HUES64 (cell line): ENCODE measurements around the gene LRR1.
A peak's percentile ranks its signal among the peaks of the same experiment; 100 is the strongest.
"Not testable (repeated sequence)": the region's sequence is repeated elsewhere in the genome, so short reads cannot be mapped to it uniquely, and the experiment has no call there.

ENCODE experiments used
- H3K27ac ChIP-seq: 2 replicates; pipeline ENCODE4 v1.7.0; 2013; ENCODE audit warnings: low read depth, low read length, inconsistent platforms
- H3K27me3 ChIP-seq: 2 replicates; pipeline ENCODE4 v1.6.1; 2013; ENCODE audit warnings: mild to moderate bottlenecking, low read length; ENCODE audit not compliant: insufficient read depth
- H3K36me3 ChIP-seq: 2 replicates; pipeline ENCODE4 v1.6.1; 2013; ENCODE audit warnings: mild to moderate bottlenecking, low read length; ENCODE audit not compliant: insufficient read depth
- H3K4me1 ChIP-seq: 2 replicates; pipeline ENCODE4 v1.6.1; 2013; ENCODE audit warnings: mild to moderate bottlenecking, low read length, moderate library complexity; ENCODE audit not compliant: insufficient read depth
- H3K4me3 ChIP-seq: 2 replicates; pipeline ENCODE4 v1.5.1; 2013; ENCODE audit warnings: mild to moderate bottlenecking, low read length, moderate library complexity
- H3K9ac ChIP-seq: 2 replicates; pipeline ENCODE4 v1.6.1; 2013; ENCODE audit warnings: mild to moderate bottlenecking, low read depth, low read length
- H3K9me3 ChIP-seq: 2 replicates; pipeline ENCODE4 v1.6.1; 2013; ENCODE audit warnings: low read depth, low read length; ENCODE audit not compliant: insufficient read depth
- WGBS: fragments of 150-250, 120-280 bp; methylation state at CpG from one replicate; pipeline ENCODE4 v1.1.7; 2013; ENCODE audit warnings: missing lambda C conversion rate; 5-methylcytosine and 5-hydroxymethylcytosine counted together

Gene LRR1

DNA sequence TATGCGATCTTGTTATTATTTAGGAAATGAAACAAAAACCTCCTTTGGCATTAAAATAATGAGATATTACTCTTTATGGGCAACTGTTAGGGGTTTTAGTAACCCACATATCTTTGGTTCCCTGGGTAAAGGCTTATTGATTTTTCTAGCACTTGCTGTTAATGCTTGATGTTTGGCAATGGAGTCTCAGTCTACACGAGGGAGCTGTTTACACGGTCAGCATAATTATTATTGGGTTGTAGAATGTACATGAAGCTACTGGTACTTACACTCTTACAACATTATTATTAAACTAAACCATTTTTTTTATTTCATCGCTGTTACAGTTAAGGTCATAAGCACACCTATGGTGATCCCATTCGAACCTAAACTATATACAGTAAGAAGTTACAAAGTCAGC is 24.7 kb upstream of the LRR1 start:
- Histone ChIP-seq H3K9ac (no peak overlapping the region), H3K27me3 (no peaks in the 10 kb centered on the region), H3K9me3 (no peaks in the 10 kb centered on the region), H3K4me1 (no peaks in the 10 kb centered on the region), H3K4me3 (no peak overlapping the region), H3K36me3 (peaks cover 55% of the 10 kb centered on the region), H3K27ac (no peak overlapping the region)
- WGBS, result 90% methylated on average over 3 of the region's 5 CpGs

DNA sequence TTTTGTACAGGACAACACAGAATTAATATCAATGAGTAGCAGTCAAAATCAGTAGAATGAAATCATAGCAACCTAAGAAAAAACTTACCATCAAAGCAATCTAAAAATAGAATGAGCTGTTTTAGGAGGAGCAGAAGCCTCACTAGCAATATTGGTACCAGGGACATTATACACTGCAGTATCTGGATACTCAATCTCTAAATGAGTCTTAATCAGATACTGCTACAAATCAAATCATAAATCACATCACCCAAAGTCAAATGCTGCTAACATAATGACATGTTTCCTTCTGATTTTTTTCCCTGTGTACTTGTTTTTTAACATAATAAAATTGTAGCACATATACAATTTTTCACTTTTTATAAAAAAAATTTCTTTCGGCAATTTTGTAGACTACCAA is 20.6 kb upstream of the LRR1 start:
- peaks cover 61% of the 10 kb centered on the region for H3K36me3 ChIP-seq
- H3K4me1 ChIP-seq, result 0 out of 2 replicates have a peak, but pooled peaks cover 8% of the 10 kb centered on the region
- no peak overlapping the region for H3K9ac ChIP-seq
- no peaks in the 10 kb centered on the region for H3K27me3 ChIP-seq
- H3K9me3 ChIP-seq, result no peaks in the 10 kb centered on the region
- 100% methylated on average over 1 of the region's 1 CpG for WGBS
- H3K4me3 ChIP-seq, result no peak overlapping the region
- no peak overlapping the region for H3K27ac ChIP-seq

DNA sequence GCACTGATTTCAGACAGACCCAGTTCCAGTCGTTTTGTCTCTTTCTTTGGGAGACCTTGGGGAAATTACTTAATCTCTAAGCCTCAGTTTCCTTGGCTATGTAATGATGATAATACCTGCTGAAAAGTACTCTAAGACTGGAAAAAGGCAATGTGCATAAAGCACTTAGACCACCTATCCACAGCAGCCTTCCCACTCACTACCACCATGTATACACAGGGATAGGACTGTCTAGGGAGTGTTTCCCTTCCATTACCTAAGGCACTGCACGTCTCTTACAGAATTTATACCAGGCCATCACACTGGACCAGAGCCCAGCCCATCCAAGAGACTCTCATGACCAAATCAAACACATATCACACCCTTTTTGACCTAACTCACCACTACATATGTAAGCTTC is 18.9 kb upstream of the LRR1 start:
- no peaks in the 10 kb centered on the region for H3K9me3 ChIP-seq
- H3K27ac ChIP-seq, result 0 out of 2 replicates have a peak overlapping the region, but pooled peaks have one; percentile 9
- no peak overlapping the region for H3K4me3 ChIP-seq
- peaks cover 18% of the 10 kb centered on the region; the same call in 1 of the 2 replicates for H3K4me1 ChIP-seq
- peaks cover 63% of the 10 kb centered on the region for H3K36me3 ChIP-seq
- H3K27me3 ChIP-seq, result no peaks in the 10 kb centered on the region
- no peak overlapping the region for H3K9ac ChIP-seq
- 87% methylated on average over 2 of the region's 2 CpGs for WGBS

DNA sequence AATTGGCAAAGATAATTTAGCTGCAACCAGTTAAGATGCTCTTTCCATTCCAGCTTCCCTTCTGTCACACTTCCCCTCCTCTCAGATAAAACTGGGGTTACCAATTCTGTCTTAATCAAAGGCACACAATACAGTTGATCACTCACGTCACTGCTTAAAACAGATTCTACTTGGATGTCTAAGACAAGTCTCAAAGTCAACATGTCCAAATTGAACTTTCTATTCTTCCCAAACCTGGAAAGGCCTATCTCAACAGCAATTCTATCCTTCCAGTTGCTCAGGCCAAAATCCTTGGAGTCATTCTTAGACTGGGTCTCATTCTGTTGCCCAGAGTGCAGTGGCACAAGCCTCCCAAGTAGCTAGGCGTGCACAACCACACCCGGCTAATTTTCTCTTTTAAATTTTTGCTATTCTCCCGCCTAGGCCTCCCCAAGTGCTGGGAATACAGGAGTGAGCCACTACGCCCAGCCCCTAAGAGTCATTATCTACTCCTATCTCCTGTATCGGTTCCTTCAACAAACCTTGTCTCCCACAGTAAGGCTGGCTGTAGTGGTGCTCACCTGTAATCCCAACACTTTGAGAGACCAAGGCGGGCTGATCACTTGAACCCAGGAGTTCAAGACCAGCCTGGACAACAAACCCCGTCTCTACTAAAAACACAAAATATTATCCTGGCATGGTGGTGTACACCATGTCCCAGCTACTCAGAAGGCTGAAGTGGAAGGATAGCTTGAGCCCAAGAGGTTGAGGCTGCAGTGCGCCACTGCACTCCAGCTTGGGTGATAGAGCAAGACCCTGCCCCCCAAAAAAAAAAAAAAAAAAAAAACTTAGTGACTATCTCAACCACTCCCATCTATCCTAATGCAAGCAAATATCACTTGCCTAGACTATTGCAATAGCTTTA is 17.3 kb upstream of the LRR1 start:
- Histone ChIP-seq H3K27me3 (no peaks in the 10 kb centered on the region), H3K27ac (peak overlapping the region; percentile 61), H3K36me3 (peaks cover 61% of the 10 kb centered on the region), H3K9ac (no peak overlapping the region), H3K4me1 (peaks cover 18% of the 10 kb centered on the region; the same call in 1 of the 2 replicates), H3K9me3 (no peaks in the 10 kb centered on the region), H3K4me3 (no peak overlapping the region)
- 92% methylated on average over 9 of the region's 9 CpGs for WGBS

GRCh38 chr14:49582113-49582977 is 16.4 kb upstream of the LRR1 start:
- H3K27ac ChIP-seq, result peak overlapping the region; percentile 51
- no peak overlapping the region for H3K4me3 ChIP-seq
- H3K36me3 ChIP-seq, result peaks cover 52% of the 10 kb centered on the region
- WGBS, result 91% methylated on average over 3 of the region's 4 CpGs
- no peaks in the 10 kb centered on the region for H3K27me3 ChIP-seq
- peak overlapping the region; percentile 100; the same call in 1 of the 2 replicates for H3K9ac ChIP-seq
- no peaks in the 10 kb centered on the region for H3K9me3 ChIP-seq
- peaks cover 18% of the 10 kb centered on the region; the same call in 1 of the 2 replicates for H3K4me1 ChIP-seq

- no peaks in the 10 kb centered on the region for H3K27me3 ChIP-seq
- peak overlapping the region; percentile 100 for H3K4me3 ChIP-seq
- no peaks in the 10 kb centered on the region for H3K9me3 ChIP-seq
- H3K9ac ChIP-seq, result peak overlapping the region; percentile 100
- peaks cover 18% of the 10 kb centered on the region; the same call in 1 of the 2 replicates for H3K4me1 ChIP-seq
- peak overlapping the region; percentile 68 for H3K27ac ChIP-seq
- H3K36me3 ChIP-seq, result peaks cover 43% of the 10 kb centered on the region
- 87% methylated on average over 5 of the region's 6 CpGs for WGBS
Measured at GRCh38 chr14:49583629-49584028, 15.1 kb upstream of the LRR1 start.

- Histone ChIP-seq H3K27ac (peak overlapping the region; percentile 68), H3K4me3 (peak overlapping the region; percentile 100), H3K9me3 (no peaks in the 10 kb centered on the region), H3K9ac (peak overlapping the region; percentile 100), H3K36me3 (peaks cover 41% of the 10 kb centered on the region), H3K27me3 (no peaks in the 10 kb centered on the region), H3K4me1 (peaks cover 18% of the 10 kb centered on the region; the same call in 1 of the 2 replicates)
- 88% methylated on average over 11 of the region's 11 CpGs for WGBS
Measured at GRCh38 chr14:49584058-49584457, 14.7 kb upstream of the LRR1 start.

GRCh38 chr14:49584981-49585640 is 13.6 kb upstream of the LRR1 start:
- H3K4me3 ChIP-seq, result peak overlapping the region; percentile 100
- peak overlapping the region; percentile 100 for H3K9ac ChIP-seq
- not testable (repeated sequence) for H3K9me3 ChIP-seq, H3K27me3 ChIP-seq
- peaks cover 39% of the 10 kb centered on the region for H3K36me3 ChIP-seq
- peaks cover 18% of the 10 kb centered on the region; the same call in 1 of the 2 replicates for H3K4me1 ChIP-seq
- WGBS, result 2% methylated on average over 31 of the region's 32 CpGs
- peak overlapping the region; percentile 92 for H3K27ac ChIP-seq

DNA sequence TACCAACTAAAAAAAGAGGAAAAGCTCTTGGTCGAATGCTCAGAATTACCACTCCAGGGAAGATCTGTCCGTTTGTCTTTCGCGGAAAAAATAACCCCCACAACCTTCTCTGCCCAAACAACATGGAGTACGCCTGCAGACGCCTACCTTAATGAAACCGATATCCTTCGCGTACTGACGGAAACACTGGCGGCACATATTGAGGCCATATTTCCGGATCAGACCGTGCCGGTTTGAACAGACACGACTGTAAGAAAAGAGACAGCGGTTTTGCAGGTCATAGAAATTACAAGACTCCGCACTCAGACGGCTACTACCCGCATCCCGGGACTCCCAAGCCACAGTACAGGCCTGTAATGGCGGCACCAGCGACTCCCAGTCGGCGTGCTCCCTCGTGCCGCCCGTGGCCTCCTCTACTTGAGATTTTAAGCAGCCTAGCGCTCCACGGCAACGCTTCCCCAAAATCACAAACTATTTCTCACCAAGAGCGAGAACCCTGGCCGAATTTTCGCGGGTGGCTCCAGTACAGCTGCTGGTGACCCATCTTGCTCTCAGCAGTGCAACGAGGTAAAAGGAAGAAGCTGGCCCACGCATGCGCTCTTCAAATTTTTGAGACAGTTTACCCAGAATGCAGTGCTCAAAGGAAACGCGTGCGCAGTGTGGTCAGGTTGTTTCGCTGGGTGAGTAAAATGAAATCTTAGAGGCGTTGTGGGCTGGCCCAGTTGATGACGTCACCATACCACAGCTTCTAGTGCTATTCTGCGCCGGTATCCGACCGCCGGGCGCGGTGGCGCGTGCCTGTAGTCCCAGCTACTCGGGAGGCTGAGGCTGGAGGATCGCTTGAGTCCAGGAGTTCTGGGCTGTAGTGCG is 12.7 kb upstream of the LRR1 start, which contains the start of gene RPS29:
Gene RPS29, minus strand, starts transcription at position 578 of the 870 bp plus-strand sequence. Its CDS starts 34 bp downstream, at position 544.
- under 1% methylated on average over 52 of the region's 55 CpGs for WGBS
- peaks cover 39% of the 10 kb centered on the region for H3K36me3 ChIP-seq
- H3K27ac ChIP-seq, result peak within 1 kb of the TSS; percentile 92
- peak within 1 kb of the TSS; percentile 100 for H3K4me3 ChIP-seq
- H3K27me3 ChIP-seq, result no peaks in the 10 kb centered on the region
- H3K9ac ChIP-seq, result peak within 1 kb of the TSS; percentile 100
- H3K9me3 ChIP-seq, result no peaks in the 10 kb centered on the region
- peaks cover 18% of the 10 kb centered on the region; the same call in 1 of the 2 replicates for H3K4me1 ChIP-seq
